Measurements from ENCODE around the gene FAM3A.
"Not testable (repeated sequence)": the region's sequence is repeated elsewhere in the genome, so short reads cannot be mapped to it uniquely, and the experiment has no call there.

The FAM3A gene

GRCh38 chrX:154502098-154502497 is 13.9 kb downstream of the FAM3A start:
- DNase-seq, result no peak
- in situ Hi-C loops (cut with HindIII; ENCODE audit: low pct_ligation_motif_present, low sequenced_read_pairs), result no loop called here
- H3K27me3 ChIP-seq (replicated peaks), result no peaks in the 10 kb centered on the region
- H3K36me3 ChIP-seq (replicated peaks), result no peaks in the 10 kb centered on the region
- no peak overlapping the region for H3K27ac ChIP-seq
- H3K4me3 ChIP-seq (ENCODE audit: low read depth, low read length), result no peak overlapping the region
- TF ChIP-seq CTCF (IDR thresholded peaks at IDR 0.05; ENCODE audit: low read depth, low read length, missing control alignments), result no peak

GRCh38 chrX:154501423-154501822 is 14.6 kb downstream of the FAM3A start:
- H3K4me3 ChIP-seq (ENCODE audit: low read depth, low read length); H3K27me3 ChIP-seq (replicated peaks); H3K27ac ChIP-seq; H3K36me3 ChIP-seq (replicated peaks); DNase-seq; in situ Hi-C loops (cut with HindIII; ENCODE audit: low pct_ligation_motif_present, low sequenced_read_pairs): not testable (repeated sequence)

- DNase-seq; H3K27ac ChIP-seq; H3K4me3 ChIP-seq (ENCODE audit: low read depth, low read length); in situ Hi-C loops (cut with HindIII; ENCODE audit: low pct_ligation_motif_present, low sequenced_read_pairs); H3K27me3 ChIP-seq (replicated peaks); H3K36me3 ChIP-seq (replicated peaks): not testable (repeated sequence)
Measured at GRCh38 chrX:154496591-154497137, 19.4 kb downstream of the FAM3A start.

GRCh38 chrX:154495472-154495922 is 20.5 kb downstream of the FAM3A start:
- in situ Hi-C loops (cut with HindIII; ENCODE audit: low pct_ligation_motif_present, low sequenced_read_pairs), result no loop called here
- H3K36me3 ChIP-seq (replicated peaks), result no peaks in the 10 kb centered on the region
- no peaks in the 10 kb centered on the region for H3K27me3 ChIP-seq (replicated peaks)
- H3K4me3 ChIP-seq (ENCODE audit: low read depth, low read length), result no peak overlapping the region
- no peak for TF ChIP-seq CTCF (IDR thresholded peaks at IDR 0.05; ENCODE audit: low read depth, low read length, missing control alignments)
- H3K27ac ChIP-seq, result no peak overlapping the region
- no peak for DNase-seq

GRCh38 chrX:154494715-154495114 is 21.3 kb downstream of the FAM3A start:
- H3K27me3 ChIP-seq (replicated peaks), result no peaks in the 10 kb centered on the region
- no peak for TF ChIP-seq CTCF (IDR thresholded peaks at IDR 0.05; ENCODE audit: low read depth, low read length, missing control alignments)
- no peaks in the 10 kb centered on the region for H3K36me3 ChIP-seq (replicated peaks)
- no peak for DNase-seq
- H3K4me3 ChIP-seq (ENCODE audit: low read depth, low read length), result no peak overlapping the region
- in situ Hi-C loops (cut with HindIII; ENCODE audit: low pct_ligation_motif_present, low sequenced_read_pairs), result no loop called here
- no peak overlapping the region for H3K27ac ChIP-seq

GRCh38 chrX:154490414-154491083 is 25.5 kb downstream of the FAM3A start, which contains the start of gene SLC10A3:
SLC10A3 (minus strand) TSS chrX:154490629; CDS start chrX:154488940, 1,689 bp downstream.
- Histone ChIP-seq H3K36me3 (replicated peaks) (no peaks in the 10 kb centered on the region), H3K27ac (peak within 1 kb of the TSS; percentile 76), H3K4me3 (ENCODE audit: low read depth, low read length) (peak within 1 kb of the TSS; percentile 65), H3K27me3 (replicated peaks) (no peaks in the 10 kb centered on the region)
- in situ Hi-C loops (cut with HindIII; ENCODE audit: low pct_ligation_motif_present, low sequenced_read_pairs), result no loop called here
- no peak for TF ChIP-seq CTCF (IDR thresholded peaks at IDR 0.05; ENCODE audit: low read depth, low read length, missing control alignments)
- DNase-seq, result peak; percentile 86

GRCh38 chrX:154490021-154490413 is 26.0 kb downstream of the FAM3A start:
- no peak for DNase-seq
- Histone ChIP-seq H3K36me3 (replicated peaks) (no peaks in the 10 kb centered on the region), H3K27ac (peak overlapping the region; percentile 52), H3K27me3 (replicated peaks) (no peaks in the 10 kb centered on the region), H3K4me3 (ENCODE audit: low read depth, low read length) (peak overlapping the region; percentile 58)
- TF ChIP-seq CTCF (IDR thresholded peaks at IDR 0.05; ENCODE audit: low read depth, low read length, missing control alignments), result no peak
- in situ Hi-C loops (cut with HindIII; ENCODE audit: low pct_ligation_motif_present, low sequenced_read_pairs), result no loop called here

All from brain microvascular endothelial cell (primary cell).